T-helper 17 cell (primary cell): ENCODE measurements around the gene GPR22. TPM values are rescaled to one million over a fixed set of nuclear protein-coding genes. Genes with fewer than 3 reads are reported as not detected.

Source experiments
- ATAC-seq: fragments of 150-1000 bp; cut with Tn5 transposase; 2 replicates; pipeline ENCODE4 v1.10.0; 2021; ENCODE audit warnings: mild to moderate bottlenecking, moderate library complexity
- DNase-seq, 3 donors: peaks; one replicate each; pipeline versions ENCODE4 v3.0.0 to v3.0.0-alpha.2; 2020 to 2021
- H3K9me3 ChIP-seq: one replicate; pipeline ENCODE4 v1.7.0; 2013; ENCODE audit warnings: low read length, mild to moderate bottlenecking; ENCODE audit not compliant: control insufficient read depth, poor library complexity, severe bottlenecking
- H3K27ac Mint-ChIP-seq: one replicate; pipeline ENCODE4 v1.8.0; 2022; ENCODE audit warnings: mild to moderate bottlenecking, moderate library complexity, mixed read lengths
- H3K27me3 Mint-ChIP-seq: one replicate; pipeline ENCODE4 v1.8.0; 2022; ENCODE audit warnings: mixed read lengths
- H3K36me3 Mint-ChIP-seq: one replicate; pipeline ENCODE4 v1.8.0; 2022; ENCODE audit warnings: low read depth, mixed read lengths
- H3K4me1 Mint-ChIP-seq: one replicate; pipeline ENCODE4 v1.8.0; 2022; ENCODE audit warnings: mild to moderate bottlenecking, mixed read lengths
- H3K4me3 Mint-ChIP-seq: one replicate; pipeline ENCODE4 v1.8.0; 2022; ENCODE audit warnings: mild to moderate bottlenecking, moderate library complexity, mixed read lengths
- total RNA-seq, 4 donors: library from RNA in 2 of 4; stranded (reverse) in 2 of 4; gene quantifications; one replicate each; pipeline ENCODE4 v1.2.3 and lab custom pipeline; 2022 to 2026

The GPR22 gene
- total RNA-seq, 2 donors from 2014 or later: not detected

- peak; percentile 82 for ATAC-seq
- peak; percentile 13 to 23 (median 19) for DNase-seq
- Mint-ChIP-seq H3K27ac (no peak overlapping the region), H3K4me3 (no peak overlapping the region), H3K4me1 (peaks cover 12% of the 10 kb centered on the region), H3K27me3 (no peaks in the 10 kb centered on the region), H3K36me3 (peaks cover 3% of the 10 kb centered on the region)
- H3K9me3 ChIP-seq: no peaks in the 10 kb centered on the region
Measured at GRCh38 chr7:107463139-107464078, 6.4 kb upstream of the GPR22 start.

- ATAC-seq (no peak), DNase-seq (no peak)
- no peaks in the 10 kb centered on the region for H3K27me3 Mint-ChIP-seq
- H3K36me3 Mint-ChIP-seq: no peaks in the 10 kb centered on the region
- no peak overlapping the region for H3K27ac Mint-ChIP-seq
- no peaks in the 10 kb centered on the region for H3K9me3 ChIP-seq
- H3K4me3 Mint-ChIP-seq: no peak overlapping the region
- peaks cover 12% of the 10 kb centered on the region for H3K4me1 Mint-ChIP-seq
Measured at GRCh38 chr7:107464666-107465226, 5.1 kb upstream of the GPR22 start.

GRCh38 chr7:107467972-107468371 lies 1.9 kb upstream of the GPR22 start:
- Mint-ChIP-seq H3K4me1 (peaks cover 8% of the 10 kb centered on the region), H3K36me3 (no peaks in the 10 kb centered on the region), H3K4me3 (no peak overlapping the region), H3K27me3 (no peaks in the 10 kb centered on the region), H3K27ac (no peak overlapping the region)
- no peaks in the 10 kb centered on the region for H3K9me3 ChIP-seq
- no peak for DNase-seq
- ATAC-seq: no peak

GRCh38 chr7:107468824-107469223 lies 1.0 kb upstream of the GPR22 start:
- Mint-ChIP-seq H3K27me3 (no peaks in the 10 kb centered on the region), H3K4me3 (no peak overlapping the region), H3K4me1 (peaks cover 8% of the 10 kb centered on the region), H3K27ac (no peak overlapping the region), H3K36me3 (no peaks in the 10 kb centered on the region)
- no peaks in the 10 kb centered on the region for H3K9me3 ChIP-seq
- ATAC-seq: no peak
- DNase-seq: no peak

GRCh38 chr7:107471292-107472070 lies 1.6 kb downstream of the GPR22 start:
- ATAC-seq (no peak), DNase-seq (no peak)
- H3K9me3 ChIP-seq: no peaks in the 10 kb centered on the region
- H3K27ac Mint-ChIP-seq: no peak overlapping the region
- H3K27me3 Mint-ChIP-seq: no peaks in the 10 kb centered on the region
- H3K4me1 Mint-ChIP-seq: peaks cover 8% of the 10 kb centered on the region
- H3K4me3 Mint-ChIP-seq: no peak overlapping the region
- H3K36me3 Mint-ChIP-seq: no peaks in the 10 kb centered on the region

GRCh38 chr7:107472116-107472515 lies 2.3 kb downstream of the GPR22 start:
- H3K27ac Mint-ChIP-seq: no peak overlapping the region

GRCh38 chr7:107474104-107474521 lies 4.3 kb downstream of the GPR22 start:
- H3K9me3 ChIP-seq: no peaks in the 10 kb centered on the region
- no peak overlapping the region for H3K4me3 Mint-ChIP-seq
- no peaks in the 10 kb centered on the region for H3K36me3 Mint-ChIP-seq
- DNase-seq (no peak), ATAC-seq (no peak)
- H3K27ac Mint-ChIP-seq: no peak overlapping the region
- H3K27me3 Mint-ChIP-seq: no peaks in the 10 kb centered on the region
- H3K4me1 Mint-ChIP-seq: peaks cover 9% of the 10 kb centered on the region

More at GRCh38 chr7:107472116-107472515, 2.3 kb downstream of the GPR22 start:
- no peaks in the 10 kb centered on the region for H3K36me3 Mint-ChIP-seq
- no peak overlapping the region for H3K4me3 Mint-ChIP-seq
- peaks cover 8% of the 10 kb centered on the region for H3K4me1 Mint-ChIP-seq
- H3K9me3 ChIP-seq: no peaks in the 10 kb centered on the region
- no peaks in the 10 kb centered on the region for H3K27me3 Mint-ChIP-seq
- ATAC-seq: no peak
- no peak for DNase-seq

GRCh38 chr7:107479303-107479702 lies 9.4 kb downstream of the GPR22 start:
- no peaks in the 10 kb centered on the region for H3K9me3 ChIP-seq
- peak overlapping the region; percentile 33 for H3K4me3 Mint-ChIP-seq
- H3K27ac Mint-ChIP-seq: no peak overlapping the region
- H3K27me3 Mint-ChIP-seq: no peaks in the 10 kb centered on the region
- ATAC-seq (no peak), DNase-seq (no peak)
- no peaks in the 10 kb centered on the region for H3K36me3 Mint-ChIP-seq
- H3K4me1 Mint-ChIP-seq: peaks cover 17% of the 10 kb centered on the region

- peaks cover 20% of the 10 kb centered on the region for H3K4me1 Mint-ChIP-seq
- H3K4me3 Mint-ChIP-seq: no peak overlapping the region
- H3K27me3 Mint-ChIP-seq: no peaks in the 10 kb centered on the region
- peaks cover 2% of the 10 kb centered on the region for H3K36me3 Mint-ChIP-seq
- DNase-seq (no peak), ATAC-seq (no peak)
- no peak overlapping the region for H3K27ac Mint-ChIP-seq
- H3K9me3 ChIP-seq: no peaks in the 10 kb centered on the region
Measured at GRCh38 chr7:107480932-107481331, 11.1 kb downstream of the GPR22 start.

GRCh38 chr7:107482571-107482970 lies 12.7 kb downstream of the GPR22 start:
- no peak for ATAC-seq
- H3K27me3 Mint-ChIP-seq: no peaks in the 10 kb centered on the region
- H3K4me3 Mint-ChIP-seq: no peak overlapping the region
- no peak for DNase-seq
- H3K27ac Mint-ChIP-seq: no peak overlapping the region
- H3K9me3 ChIP-seq: no peaks in the 10 kb centered on the region
- H3K36me3 Mint-ChIP-seq: peaks cover 2% of the 10 kb centered on the region
- H3K4me1 Mint-ChIP-seq: peaks cover 23% of the 10 kb centered on the region

GRCh38 chr7:107486041-107486440 lies 16.2 kb downstream of the GPR22 start:
- DNase-seq: no peak
- no peaks in the 10 kb centered on the region for H3K9me3 ChIP-seq
- Mint-ChIP-seq H3K4me3 (peak overlapping the region; percentile 71), H3K4me1 (peaks cover 24% of the 10 kb centered on the region), H3K27me3 (no peaks in the 10 kb centered on the region), H3K36me3 (peaks cover 2% of the 10 kb centered on the region), H3K27ac (no peak overlapping the region)
- no peak for ATAC-seq

- ATAC-seq: no peak
- no peak for DNase-seq
- no peaks in the 10 kb centered on the region for H3K9me3 ChIP-seq
- Mint-ChIP-seq H3K4me1 (peaks cover 33% of the 10 kb centered on the region), H3K27me3 (no peaks in the 10 kb centered on the region), H3K36me3 (peaks cover 2% of the 10 kb centered on the region), H3K27ac (no peak overlapping the region), H3K4me3 (no peak overlapping the region)
Measured at GRCh38 chr7:107492875-107493274, 23.0 kb downstream of the GPR22 start.

- Mint-ChIP-seq H3K4me3 (no peak overlapping the region), H3K36me3 (peaks cover 2% of the 10 kb centered on the region), H3K4me1 (peaks cover 38% of the 10 kb centered on the region), H3K27me3 (no peaks in the 10 kb centered on the region), H3K27ac (no peak overlapping the region)
- ATAC-seq (no peak), DNase-seq (no peak)
- H3K9me3 ChIP-seq: no peaks in the 10 kb centered on the region
Measured at GRCh38 chr7:107494315-107494751, 24.5 kb downstream of the GPR22 start.
